Brain pericyte (primary cell): ENCODE measurements around the gene RGS8.
"Not testable (repeated sequence)": the region's sequence is repeated elsewhere in the genome, so short reads cannot be mapped to it uniquely, and the experiment has no call there.

Source experiments
- DNase-seq: peaks from one replicate; pipeline ENCODE4 v3.0.0-alpha.2; 2012; ENCODE audit warnings: low read depth, low spot score

RGS8 gene

DNA sequence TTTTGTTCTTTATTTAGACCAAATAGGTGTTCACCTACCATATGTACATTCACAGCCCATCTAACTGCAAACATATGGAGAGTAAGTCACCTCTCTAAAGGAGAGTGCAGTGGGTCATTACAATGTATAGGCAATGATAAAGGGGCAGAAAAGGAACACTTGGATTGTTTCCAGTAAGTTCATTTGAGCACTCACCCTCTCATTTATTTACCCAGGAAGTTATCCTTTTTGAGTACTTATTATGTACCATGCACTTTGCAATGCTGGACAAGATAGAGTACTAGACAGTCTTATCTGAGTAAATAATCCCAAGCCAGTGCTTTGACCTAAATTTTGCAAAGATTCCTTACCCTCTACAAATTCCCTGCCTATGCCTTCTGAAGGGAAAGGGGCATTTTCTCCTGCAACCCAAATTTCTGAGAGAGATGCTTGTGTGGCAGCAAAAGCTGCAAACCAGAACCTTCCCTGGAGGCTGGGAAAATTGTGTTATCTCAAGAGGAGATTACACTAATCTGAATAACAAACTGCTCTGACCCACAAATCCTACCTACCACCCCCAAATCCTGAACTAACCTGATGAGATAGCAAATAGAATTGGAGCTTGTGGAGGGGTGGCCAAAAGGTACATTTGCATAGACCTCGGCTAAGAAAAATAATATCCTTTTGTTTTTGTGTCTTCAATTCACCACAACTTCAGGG, 18.6 kb upstream of the RGS8 start:
- DNase-seq = no peak

DNA sequence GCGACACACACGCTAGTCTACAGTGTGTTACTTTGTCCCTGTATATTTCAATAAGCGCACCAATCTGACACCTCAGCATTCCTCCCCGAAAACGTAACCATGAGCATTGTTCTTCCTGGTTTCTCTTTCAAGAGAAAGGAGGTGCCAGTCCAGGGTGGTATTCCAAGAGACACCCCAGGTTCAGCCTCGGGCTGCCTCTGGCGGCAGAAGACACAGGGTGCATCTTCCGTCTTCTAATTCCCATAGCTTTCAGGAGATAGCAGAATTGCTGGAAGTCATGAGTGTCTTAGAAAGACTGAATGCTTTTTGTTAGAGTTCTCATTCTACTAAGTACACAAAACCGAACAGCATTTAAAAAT, 15.9 kb upstream of the RGS8 start:
- DNase-seq = no peak

DNA sequence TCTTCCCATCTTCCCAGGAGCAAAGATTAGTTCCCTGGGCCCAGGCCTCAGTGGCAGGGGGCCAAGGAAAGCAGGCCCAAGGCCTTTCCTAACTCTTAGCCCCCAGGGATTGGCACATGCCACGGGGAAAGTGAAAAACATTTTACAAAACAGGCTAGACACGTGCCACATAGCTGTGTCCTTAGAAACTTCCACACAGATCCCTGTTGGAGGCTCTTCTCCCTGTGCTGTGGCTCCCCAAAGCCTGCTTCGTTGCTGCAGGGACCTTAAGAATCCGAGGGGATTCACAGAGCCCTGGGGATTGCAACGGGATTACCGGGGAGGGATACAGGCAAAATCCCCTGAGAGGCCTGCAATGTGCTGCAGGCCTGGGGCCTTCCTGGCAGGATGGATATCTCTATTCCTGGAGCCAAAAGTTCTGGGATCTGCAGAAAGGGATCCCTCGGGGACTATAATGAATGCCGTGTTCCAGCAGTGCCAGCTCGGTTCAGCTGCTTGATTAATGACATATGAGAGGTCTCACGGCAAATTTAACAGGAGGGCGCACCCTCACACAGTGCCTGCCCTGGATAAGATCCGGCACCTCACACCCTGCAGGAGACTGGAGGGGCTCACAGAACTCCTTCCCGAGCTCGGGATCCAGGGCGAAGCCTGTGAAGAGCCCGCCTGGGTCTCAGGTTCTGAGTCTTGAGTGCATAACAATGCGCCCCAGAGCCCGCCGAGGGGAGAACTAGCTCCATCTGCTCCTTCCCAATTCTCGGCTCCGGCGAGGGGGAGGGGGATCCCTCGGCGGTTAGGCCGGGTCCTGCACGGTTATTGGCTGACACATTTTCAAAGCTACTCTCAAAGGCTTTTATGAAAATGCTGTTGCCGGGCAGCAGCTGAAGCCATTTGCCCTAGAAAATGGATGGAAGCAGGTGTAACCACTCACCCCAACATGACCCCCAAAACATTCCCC, 15.3 kb upstream of the RGS8 start:
- DNase-seq = no peak

DNA sequence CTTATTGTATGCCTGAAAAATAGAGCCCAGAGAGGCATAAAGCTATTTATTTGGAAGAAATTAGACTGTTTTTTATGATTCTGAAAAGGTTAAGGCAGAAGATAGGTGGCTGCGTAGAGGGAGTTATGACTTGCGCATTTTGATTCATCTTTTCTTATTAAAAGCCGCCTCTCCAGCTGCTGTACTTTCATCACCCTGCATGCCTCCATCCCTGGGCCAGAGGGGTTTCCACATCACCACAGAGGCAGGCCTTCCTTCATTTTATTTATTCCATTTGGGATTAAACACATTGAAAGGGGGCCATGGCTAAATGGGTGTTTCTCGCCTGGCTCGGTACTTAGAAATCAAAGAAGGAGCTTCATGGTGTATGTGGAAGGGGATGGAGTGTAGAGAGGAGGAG, 14.6 kb upstream of the RGS8 start:
- DNase-seq = no peak

DNA sequence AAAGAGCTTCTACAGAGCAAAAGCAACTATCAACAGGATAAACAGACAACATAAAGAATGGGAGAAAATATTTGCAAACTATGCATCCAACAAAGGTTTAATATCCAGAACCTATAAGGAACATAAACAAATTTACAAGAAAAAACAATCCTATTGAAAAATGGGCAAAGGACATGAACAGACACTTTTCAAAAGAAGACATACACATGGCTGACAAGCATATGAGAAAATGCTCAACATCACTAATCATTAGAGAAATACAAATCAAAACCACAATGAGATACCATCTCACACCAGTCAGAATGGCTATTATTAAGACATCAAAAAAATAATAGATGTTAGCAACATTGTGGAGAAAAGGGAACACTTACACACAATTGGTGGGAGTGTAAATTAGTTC, 8.8 kb upstream of the RGS8 start:
- DNase-seq = not testable (repeated sequence)

DNA sequence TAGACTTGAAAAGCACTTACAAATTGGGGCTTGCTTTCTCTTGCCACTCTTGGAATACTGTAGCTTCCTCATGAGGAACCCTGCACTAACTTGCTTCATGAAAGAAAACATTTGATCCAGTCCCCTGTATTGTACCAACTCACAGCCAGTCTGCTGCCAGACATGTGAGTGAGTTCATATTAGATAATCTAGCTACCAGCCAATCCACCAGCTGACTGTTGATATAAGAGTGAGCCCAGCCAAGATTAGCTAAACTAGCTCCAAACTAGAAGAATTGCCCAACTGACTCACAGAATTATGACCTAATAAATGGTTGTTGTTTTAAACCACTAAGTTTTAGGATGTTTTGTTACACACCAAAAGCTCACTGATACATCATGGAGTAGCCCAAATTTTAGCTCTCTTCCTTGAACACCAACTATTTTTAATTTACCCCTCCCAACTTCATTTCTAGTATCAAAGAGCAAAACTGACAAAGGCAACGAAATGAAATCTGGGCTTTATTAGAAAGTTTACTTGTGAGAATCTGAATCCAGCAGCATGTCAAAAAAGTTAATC, 6.6 kb upstream of the RGS8 start:
- no peak for DNase-seq

DNA sequence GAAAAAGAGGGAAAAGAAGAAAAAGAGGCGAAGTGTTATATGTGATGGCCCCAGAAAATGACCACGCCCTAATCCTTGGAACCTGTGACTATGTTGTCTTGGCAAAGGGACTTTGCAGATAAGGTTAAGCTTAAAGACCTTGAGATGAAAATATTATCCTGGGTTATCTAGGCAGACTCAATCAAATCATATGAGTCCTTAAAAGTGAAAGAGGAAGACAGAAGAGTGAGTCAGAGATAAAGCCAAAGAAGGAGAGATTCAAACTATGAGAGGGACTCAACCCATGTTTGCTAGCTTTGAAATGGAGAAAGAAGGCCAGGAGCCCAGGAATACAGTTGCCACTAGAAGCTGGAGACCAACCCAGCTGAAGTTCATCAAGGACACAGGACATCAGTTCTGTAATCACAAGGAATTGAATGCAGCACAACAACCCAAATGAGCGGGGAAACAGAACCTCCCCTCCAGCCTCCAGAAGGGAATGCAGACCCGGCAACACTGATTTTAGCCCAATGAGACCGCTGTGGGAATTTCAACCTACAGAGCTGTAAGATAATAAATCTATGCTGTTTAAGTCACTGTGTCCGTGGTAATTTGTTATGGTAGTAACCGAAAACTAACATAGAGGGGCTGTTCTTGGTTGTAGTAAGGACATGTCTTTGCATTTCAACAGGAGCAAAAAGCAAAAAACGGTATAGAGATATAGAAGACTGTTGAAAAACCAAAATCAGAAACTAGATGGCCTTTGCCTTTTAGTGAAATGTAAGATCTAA, 4.2 kb upstream of the RGS8 start:
- no peak for DNase-seq

DNA sequence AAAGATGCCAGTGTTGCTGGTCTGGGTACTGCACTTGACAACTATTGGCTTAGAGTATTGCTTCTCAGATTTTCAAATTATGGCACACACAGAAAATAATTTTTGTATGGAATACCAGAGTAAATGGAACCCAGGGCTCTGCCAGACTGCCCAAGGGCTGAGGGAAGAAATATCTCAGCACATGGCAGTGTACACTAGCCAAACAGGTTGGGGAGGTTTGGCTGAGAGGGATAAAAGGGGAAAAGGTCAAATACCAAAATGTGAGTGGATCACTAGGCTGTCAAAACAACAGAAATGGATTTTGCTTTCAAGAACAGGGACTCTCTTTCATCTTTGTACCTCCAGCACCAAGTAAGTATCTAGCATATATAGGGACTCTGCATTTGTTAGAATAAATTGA, 3.0 kb upstream of the RGS8 start:
- DNase-seq = no peak

DNA sequence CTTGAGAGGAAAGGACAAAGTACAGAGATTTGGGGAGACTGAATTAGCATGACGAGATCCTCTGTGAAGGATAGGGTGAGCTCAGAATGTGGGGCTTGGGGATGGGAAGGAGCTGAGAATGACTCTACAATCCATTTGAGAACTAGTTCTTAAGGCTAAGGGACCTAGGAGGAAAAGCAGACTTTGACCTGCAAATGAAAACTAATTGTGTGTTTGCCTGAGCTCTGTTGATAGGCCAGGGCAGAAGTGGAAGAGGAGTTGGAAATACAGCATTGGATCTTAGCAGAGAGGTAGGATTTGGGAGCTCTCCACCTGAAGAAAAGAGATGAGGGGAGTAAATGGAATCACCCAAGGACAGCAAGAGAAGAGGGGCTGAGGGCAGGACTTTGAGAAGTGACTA, 2.1 kb upstream of the RGS8 start:
- no peak for DNase-seq

DNA sequence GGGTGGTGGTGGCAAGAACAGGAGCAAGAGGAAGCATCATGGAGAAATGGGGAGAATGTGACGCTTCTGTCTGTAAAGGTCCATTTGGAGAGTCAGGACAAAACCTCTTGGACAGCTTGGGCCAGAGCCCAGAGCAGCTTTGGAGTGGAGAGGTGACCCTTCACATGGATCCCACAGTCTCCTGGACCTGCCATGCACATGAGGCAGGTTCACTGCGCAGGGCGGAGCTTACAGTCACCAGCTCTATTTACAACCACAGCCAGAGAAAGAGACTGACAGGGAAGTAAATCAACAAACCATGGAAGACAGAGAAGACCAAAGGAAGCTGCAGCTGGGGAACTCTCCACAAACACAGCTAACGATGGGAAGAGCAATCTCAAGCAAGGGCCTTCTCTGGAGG, 828 bp upstream of the RGS8 start:
- DNase-seq = no peak

DNA sequence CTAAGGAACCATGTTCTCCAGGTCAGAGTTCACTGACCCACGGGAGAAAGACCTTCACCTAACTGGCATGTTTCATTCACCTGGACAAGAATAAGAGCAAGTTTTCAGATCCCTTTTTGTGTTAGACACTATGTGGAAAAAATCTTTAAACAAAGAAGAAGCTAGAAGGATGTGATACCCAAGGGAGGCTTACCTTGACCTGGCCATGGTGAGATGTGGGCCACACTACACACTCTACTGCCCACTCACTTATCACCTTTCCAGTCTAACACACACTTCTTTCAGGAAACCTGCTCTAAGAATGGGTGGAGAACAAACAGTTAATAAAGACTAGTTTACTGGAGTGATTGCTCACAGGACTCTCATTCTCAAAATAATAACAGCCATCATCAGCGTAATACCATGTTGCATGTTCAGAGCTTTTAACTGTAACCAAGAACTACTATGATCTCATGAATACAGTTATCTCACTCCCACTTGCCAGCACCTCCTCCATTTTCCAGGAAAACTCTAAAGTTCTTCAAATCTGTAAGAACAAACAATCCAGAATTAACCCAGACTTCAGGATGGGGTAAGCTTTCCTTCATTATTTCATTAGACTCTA, 1.4 kb downstream of the RGS8 start:
- DNase-seq = no peak

DNA sequence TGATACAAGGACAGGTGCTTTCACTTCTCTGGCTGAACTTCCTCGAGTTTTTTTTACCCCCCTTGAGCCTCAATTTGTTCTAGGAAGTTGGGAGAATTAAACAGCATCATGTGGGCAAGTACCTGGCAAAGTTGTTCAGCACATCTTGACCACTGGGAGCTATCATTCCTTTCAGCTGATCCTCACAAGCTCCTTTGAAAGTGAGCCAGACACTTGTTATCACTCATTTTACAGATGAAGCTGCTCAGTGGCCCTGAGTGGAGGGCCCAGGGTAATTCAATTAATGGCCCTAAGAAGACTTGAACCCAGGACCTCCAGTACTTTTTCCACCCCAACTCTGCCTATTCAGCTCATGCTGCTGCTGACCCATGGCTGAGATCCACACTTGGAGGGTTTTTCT, 2.0 kb downstream of the RGS8 start:
- DNase-seq = no peak

DNA sequence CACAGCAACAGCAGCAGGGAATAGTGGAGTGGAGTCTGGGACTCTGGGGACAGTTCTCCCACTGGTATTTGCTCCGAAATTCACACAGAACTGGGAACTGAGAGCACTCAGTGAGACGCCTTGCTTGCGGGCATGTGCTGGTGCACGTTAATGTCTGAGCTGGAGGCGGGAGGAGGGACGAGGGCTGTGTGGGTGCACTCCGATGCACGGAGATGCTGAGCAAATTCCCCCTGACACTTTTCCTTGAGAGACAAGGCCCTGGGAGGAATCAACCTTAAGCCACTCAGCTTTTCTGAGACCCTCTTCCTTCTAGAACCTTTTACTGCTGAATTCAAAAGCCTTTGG, 2.8 kb downstream of the RGS8 start:
- no peak for DNase-seq

DNA sequence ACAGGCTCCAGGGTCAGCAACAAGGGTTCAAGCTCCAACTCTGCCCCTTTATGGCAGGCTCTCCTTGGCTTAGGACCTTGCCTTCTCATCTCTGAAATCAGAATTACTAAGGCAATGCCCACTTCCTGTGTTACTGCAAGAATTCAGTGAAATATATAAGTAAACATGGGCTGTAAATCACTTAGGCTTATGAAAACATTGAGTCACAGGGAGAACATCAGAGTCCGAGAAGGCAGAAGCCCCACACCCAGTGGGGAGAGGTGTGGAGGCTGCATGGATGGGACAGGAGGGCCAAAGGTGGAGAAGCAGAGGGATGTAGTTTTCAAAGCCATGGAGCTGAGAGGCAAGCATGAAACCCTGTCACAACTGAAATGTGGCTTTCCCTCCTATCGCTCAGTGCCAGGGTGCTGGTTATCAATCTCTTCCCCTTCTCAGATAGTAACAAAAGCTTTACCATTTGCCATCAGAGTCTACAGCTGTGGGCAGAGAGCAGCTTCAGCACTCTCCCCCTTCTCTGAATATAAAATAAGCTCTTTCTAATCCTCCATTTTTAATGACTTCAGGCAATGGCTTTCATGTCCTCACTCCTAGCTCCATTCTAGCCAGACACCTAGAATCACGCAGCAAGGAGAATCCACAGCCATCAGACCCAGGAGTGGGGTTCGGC, 3.4 kb downstream of the RGS8 start:
- no peak for DNase-seq

DNA sequence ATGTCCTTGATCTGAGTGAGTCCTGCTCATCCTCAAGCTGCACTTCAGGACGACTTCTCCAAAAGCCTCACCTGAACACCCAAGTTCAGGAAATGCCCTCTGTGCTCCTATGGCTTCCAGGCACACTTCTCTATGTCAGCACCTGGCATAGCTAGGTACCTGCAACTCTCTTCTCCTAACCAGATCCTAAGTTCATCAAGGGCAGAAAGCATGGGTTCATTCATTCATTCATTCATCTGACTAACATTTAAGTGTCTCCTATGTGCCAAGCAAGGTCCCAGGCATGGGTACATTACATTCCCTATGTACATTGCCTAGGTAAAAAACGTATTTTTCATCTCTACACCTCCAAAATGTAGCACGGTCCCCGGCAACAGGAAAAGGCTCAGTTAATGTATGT, 4.0 kb downstream of the RGS8 start:
- no peak for DNase-seq

DNA sequence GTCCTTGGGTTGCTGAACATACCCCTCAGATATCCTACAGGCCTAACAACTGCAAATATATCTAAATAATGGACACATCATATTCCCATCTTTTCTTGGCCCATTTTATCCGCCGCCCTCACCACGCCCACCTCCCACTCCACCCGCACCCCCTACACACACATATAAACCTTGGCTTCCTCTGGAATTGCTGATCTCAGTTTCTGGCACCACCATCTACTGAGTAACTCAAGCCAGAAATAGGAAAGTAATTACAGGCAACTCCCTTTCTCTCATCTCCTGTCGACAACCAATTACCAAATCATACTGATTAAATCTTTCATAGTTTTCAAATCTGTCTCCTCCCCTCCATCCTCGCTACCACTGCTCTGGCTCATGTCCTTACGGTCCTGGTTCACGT, 4.7 kb downstream of the RGS8 start:
- DNase-seq = no peak

DNA sequence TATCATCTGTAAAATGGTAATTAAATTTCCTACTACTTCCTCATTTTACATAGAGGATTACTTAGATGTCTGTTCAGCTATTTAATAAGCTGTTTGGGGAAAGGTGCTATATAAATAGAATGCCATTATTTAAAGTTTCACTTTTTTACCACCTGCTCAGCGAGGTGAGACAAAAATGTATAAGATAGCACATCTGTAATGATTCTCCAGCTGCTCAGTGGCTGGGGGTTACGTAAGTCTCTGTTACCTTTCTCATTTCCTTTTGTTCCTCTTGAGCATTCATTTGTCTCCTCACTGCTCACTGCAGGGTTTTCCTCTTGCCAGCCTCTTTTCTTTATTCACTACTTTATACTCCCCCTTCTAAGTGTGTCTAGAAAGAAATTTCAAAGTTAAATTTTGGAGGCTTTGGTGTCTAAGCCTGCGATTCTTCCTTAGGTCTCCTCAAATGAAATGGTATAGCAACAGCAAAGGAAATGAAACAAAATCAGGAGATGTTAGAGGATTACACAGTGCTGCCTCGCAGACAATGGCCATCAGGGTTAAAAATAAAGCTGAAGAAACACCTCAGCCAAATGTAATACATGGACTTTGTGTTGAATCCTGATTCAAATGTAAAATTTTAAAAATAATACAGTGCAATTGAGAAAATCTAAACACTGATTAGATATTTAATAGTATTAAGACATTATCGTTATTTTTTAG, 6.8 kb downstream of the RGS8 start:
- no peak for DNase-seq

DNA sequence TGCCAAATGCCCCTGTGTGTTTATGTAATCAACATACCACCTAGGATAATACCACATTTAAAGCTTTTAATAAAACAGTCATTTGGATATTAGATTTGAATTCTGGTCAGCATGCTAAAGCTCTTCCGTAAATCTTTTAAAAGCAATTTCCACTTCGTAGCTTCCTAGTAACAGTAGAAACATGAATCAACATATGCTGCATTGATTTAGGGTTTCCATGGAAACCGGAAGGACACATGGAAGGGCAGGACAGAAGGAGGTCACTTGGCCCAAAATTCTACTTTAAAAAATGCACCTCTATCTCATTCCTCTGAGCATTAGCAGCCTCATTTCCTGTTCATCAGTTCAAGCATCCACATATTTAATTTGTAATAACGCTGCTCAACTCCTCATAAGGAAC, 8.1 kb downstream of the RGS8 start:
- DNase-seq = no peak

DNA sequence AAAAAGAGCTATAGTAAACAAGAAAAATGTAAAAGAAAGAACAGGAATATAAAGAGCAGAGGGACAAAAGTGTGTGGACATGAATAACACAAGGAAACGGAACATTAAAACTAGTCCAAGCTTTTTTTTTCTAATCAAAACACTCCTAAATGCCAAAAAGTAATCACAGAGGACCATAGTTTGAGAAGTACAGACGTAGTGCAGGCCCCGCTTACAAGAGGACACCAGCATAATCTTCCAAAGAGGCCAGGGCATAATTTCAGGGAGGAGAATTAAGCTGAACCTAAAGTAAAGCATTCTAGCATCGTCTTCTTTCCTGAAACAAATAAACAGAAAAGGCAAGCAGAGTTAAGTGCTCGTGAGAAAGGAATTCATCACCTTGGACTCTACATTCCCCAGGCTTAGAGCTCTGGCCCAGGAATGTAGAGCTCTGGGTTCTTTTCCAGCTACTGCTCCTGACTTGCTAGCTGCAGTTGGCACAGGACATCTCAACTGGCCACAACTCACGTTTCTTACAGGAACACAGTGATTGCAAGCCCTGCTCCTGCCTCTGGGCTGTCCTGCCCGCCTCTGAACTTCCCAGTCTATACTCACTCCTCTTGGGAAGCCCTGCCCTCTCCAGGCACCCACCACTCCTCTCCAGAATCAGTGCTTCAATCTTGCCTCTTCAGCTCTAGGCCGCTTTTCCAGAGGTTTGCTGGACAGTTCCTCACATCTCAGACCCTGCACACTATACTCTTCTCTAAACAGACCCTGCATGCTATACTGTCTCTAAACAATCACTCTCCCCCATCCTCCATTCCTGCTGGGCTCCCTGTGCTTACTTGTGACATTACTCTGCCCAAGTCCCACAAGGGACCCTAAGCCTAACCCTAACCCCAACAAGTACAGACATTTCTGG, 9.8 kb downstream of the RGS8 start:
- no peak for DNase-seq

DNA sequence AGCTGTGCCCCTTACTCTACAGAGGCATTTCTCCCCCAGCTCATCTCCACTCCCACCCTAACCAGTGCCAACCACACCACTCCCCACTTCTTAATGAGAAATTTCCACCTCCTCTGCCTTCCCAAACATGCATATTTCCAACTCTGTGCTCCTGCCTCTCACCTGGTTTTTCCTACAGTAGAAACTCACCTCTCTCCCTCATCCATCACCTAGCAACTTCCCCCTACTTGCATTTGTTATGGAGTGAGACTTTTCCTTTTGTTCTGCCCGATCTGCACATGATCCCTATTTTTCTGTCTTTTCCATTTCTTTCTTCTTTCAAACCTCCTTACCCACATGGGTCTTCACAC, 11.9 kb downstream of the RGS8 start:
- DNase-seq = no peak
